ENCODE results near the gene SEMA4C. TPM values are rescaled to one million over a fixed set of nuclear protein-coding genes. Genes with fewer than 3 reads are reported as not detected.

Gene SEMA4C
- total RNA-seq, 4 donors from 2014 or later = 54.4 to 82.7 (median 75.4) TPM

DNA sequence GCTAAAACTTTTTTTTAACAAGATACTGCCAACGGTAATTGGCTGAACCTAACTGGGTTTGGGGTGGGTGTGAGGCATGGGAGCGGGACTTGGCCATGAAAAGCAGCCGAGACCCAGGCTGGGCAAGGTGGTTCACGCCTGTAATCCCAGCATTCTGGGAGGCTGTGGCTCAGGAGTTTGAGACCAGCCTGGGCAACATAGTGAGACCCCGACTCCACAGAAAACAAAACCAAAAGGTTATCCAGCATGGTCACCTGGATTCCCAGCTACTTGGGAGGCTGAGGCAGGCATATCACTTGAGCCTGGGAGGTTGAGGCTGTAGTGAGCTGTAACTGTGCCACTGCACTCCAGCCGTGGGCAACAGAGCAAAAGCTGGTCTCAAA lies 11.0 kb upstream of the SEMA4C start:
- intact Hi-C loops (cut with DNase I) = no loop called here
- no peak for TF ChIP-seq POLR2A (IDR thresholded peaks at IDR 0.05; ENCODE audit: low read depth)
- no peak for TF ChIP-seq POLR2AphosphoS5 (IDR thresholded peaks at IDR 0.05)
- TF ChIP-seq EP300 (IDR thresholded peaks at IDR 0.05) = no peak
- TF ChIP-seq, protein P1, sequence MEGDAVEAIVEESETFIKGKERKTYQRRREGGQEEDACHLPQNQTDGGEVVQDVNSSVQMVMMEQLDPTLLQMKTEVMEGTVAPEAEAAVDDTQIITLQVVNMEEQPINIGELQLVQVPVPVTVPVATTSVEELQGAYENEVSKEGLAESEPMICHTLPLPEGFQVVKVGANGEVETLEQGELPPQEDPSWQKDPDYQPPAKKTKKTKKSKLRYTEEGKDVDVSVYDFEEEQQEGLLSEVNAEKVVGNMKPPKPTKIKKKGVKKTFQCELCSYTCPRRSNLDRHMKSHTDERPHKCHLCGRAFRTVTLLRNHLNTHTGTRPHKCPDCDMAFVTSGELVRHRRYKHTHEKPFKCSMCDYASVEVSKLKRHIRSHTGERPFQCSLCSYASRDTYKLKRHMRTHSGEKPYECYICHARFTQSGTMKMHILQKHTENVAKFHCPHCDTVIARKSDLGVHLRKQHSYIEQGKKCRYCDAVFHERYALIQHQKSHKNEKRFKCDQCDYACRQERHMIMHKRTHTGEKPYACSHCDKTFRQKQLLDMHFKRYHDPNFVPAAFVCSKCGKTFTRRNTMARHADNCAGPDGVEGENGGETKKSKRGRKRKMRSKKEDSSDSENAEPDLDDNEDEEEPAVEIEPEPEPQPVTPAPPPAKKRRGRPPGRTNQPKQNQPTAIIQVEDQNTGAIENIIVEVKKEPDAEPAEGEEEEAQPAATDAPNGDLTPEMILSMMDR (IDR thresholded peaks at IDR 0.05) = no peak
- H3K36me3 ChIP-seq = no peaks in the 10 kb centered on the region
- 94% methylated on average over 6 of the region's 6 CpGs for WGBS
- no peak overlapping the region for H3K27ac ChIP-seq (replicated peaks in 1 of 4)
- H3K4me3 ChIP-seq = no peak overlapping the region
- H3K9me3 ChIP-seq = no peaks in the 10 kb centered on the region
- H3K27me3 ChIP-seq = no peaks in the 10 kb centered on the region
- DNase-seq (ENCODE audit: extremely low spot score) = no peak
- H3K4me1 ChIP-seq = peaks cover 2 to 4% (median 3%) of the 10 kb centered on the region in 4 donors

DNA sequence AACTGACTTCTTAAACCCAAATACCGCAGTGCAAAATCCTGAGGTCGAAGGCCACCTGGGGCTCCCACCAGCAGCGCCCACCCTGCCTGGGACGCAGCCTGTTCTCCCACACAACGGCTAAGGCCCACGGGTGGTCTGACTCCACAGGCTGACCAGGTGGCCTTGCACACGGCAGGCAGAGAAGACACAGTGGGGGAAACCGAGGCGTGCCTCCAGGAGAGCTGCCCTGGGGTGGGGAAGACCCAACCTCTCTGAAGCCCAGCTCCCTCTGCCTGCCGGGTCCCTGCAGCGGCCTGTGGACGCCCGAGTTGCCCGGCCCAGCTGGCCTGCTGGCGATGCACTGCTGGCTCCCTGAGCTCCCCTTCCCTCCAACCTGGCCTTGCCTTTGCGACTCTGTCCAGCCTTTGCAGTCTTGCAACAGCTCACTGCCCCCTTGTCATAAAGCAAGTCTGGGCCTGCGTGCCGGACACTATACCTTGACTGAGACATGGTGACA lies 9.7 kb upstream of the SEMA4C start:
- H3K4me3 ChIP-seq = no peak overlapping the region
- peaks cover 4 to 15% (median 11%) of the 10 kb centered on the region in 4 donors for H3K4me1 ChIP-seq
- intact Hi-C loops (cut with DNase I) = no loop called here
- TF ChIP-seq EP300 (IDR thresholded peaks at IDR 0.05) = no peak
- no peak for DNase-seq (ENCODE audit: extremely low spot score)
- no peak overlapping the region for H3K27ac ChIP-seq (replicated peaks in 1 of 4)
- no peaks in the 10 kb centered on the region for H3K36me3 ChIP-seq
- no peaks in the 10 kb centered on the region for H3K27me3 ChIP-seq
- no peaks in the 10 kb centered on the region for H3K9me3 ChIP-seq
- 91% methylated on average over 15 of the region's 18 CpGs for WGBS

DNA sequence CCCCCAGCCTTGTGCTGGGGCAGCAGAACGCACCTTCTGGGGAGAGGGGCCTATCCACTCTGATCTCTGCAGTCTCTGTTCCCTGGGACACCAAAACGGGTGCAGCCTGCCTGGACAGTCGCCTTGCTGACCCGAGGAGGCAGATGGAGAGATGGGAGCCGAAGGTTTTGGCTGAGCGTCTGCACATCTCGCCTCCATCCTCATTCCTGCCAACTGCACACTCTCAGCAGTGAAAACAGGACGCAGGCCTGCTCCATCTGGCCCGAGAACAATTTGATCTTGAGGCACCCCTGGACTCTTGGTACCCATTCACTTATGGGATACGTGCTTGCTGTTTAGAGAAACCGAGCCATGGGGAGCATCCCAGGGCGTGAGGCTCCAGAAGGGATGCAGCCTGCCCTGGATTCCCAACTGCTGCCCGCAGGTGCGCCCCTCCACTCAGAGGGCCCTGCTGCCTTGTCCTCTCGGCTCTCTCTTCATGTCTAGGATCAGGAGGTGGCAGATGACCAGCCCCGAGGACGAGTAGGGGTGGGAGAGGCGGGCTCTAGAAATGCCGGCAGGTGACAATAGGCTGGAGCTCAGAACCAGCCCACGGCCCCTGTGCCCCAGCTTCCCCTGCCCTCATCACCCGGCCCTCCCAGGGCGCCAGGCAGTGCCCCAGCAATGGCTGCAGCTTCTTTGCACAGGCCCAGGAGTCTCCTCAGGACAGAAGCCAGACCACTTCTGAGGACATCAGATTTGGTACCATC lies 9.1 kb upstream of the SEMA4C start:
- no peaks in the 10 kb centered on the region for H3K9me3 ChIP-seq
- WGBS = 75% methylated on average over 11 of the region's 22 CpGs
- peaks cover 11 to 21% (median 18%) of the 10 kb centered on the region in 4 donors for H3K4me1 ChIP-seq
- no peak for DNase-seq (ENCODE audit: extremely low spot score)
- H3K27me3 ChIP-seq = no peaks in the 10 kb centered on the region
- intact Hi-C loops (cut with DNase I) = no loop called here
- no peaks in the 10 kb centered on the region for H3K36me3 ChIP-seq
- no peak overlapping the region for H3K27ac ChIP-seq (replicated peaks in 1 of 4)
- TF ChIP-seq POLR2A (IDR thresholded peaks at IDR 0.05; ENCODE audit: low read depth) (no peak), POLR2AphosphoS5 (IDR thresholded peaks at IDR 0.05) (no peak), EP300 (IDR thresholded peaks at IDR 0.05) (no peak)
- TF ChIP-seq, protein P1 (IDR thresholded peaks at IDR 0.05) = no peak
- no peak overlapping the region for H3K4me3 ChIP-seq

DNA sequence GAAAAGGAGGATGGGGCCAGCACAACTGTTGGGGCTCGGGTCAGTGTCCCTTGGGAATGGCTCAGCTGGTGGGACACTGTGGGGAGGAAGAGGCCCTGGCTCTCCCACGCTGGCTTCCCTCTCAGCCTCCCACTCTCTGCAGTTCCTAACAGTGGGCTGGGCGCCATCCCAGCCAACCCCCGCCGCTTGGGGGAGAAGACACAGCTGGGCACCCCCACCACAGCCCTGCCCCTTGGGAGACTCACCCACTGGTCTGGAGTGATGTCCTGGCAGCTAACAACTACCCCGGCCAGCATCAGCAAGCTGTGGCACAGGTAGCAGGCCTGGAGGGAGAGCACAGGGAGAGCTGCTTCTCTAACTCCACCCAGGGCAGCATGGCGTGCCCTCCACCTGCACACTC lies 8.3 kb upstream of the SEMA4C start:
- intact Hi-C loops (cut with DNase I) = no loop called here
- 93% methylated on average over 2 of the region's 7 CpGs for WGBS
- H3K4me3 ChIP-seq = no peak overlapping the region
- no peaks in the 10 kb centered on the region for H3K27me3 ChIP-seq
- peaks cover 19 to 27% (median 24%) of the 10 kb centered on the region in 4 donors for H3K4me1 ChIP-seq
- no peak for TF ChIP-seq POLR2AphosphoS5 (IDR thresholded peaks at IDR 0.05)
- TF ChIP-seq EP300 (IDR thresholded peaks at IDR 0.05) = no peak
- TF ChIP-seq POLR2A (IDR thresholded peaks at IDR 0.05; ENCODE audit: low read depth) = no peak
- TF ChIP-seq, protein P1 (IDR thresholded peaks at IDR 0.05) = no peak
- H3K36me3 ChIP-seq = no peaks in the 10 kb centered on the region
- no peaks in the 10 kb centered on the region for H3K9me3 ChIP-seq
- no peak overlapping the region for H3K27ac ChIP-seq (replicated peaks in 1 of 4)
- no peak for DNase-seq (ENCODE audit: extremely low spot score)

DNA sequence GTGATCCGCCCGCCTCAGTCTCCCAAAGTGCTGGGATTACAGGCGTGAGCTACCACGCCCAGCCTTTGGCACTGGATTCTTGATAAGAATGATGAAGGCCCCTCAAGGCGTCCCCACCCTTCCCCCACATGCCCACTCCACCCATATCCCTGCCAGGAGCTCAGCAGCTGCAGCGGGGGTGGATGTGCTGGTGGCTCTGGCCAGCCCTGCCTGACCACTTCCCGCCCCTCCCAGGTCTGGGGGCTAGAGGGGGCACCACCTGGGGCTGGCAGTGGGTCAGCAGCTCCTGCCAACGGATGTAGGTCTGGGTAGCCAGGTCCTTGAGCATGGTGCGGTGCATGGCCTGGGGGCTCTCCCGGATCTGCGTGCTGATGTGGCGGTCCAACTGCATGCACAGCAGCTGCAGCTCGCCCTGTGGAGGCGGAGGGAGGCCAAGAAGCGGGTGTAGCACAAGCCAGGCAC lies 7.8 kb upstream of the SEMA4C start:
- 91% methylated on average over 10 of the region's 15 CpGs for WGBS
- Histone ChIP-seq H3K27me3 (no peaks in the 10 kb centered on the region), H3K9me3 (no peaks in the 10 kb centered on the region), H3K27ac (replicated peaks in 1 of 4) (no peak overlapping the region), H3K4me3 (no peak overlapping the region), H3K36me3 (no peaks in the 10 kb centered on the region), H3K4me1 (peaks cover 24 to 32% (median 30%) of the 10 kb centered on the region in 4 donors)
- no peak for DNase-seq (ENCODE audit: extremely low spot score)
- intact Hi-C loops (cut with DNase I) = no loop called here
- TF ChIP-seq EP300 (IDR thresholded peaks at IDR 0.05) (no peak), POLR2A (IDR thresholded peaks at IDR 0.05; ENCODE audit: low read depth) (no peak), POLR2AphosphoS5 (IDR thresholded peaks at IDR 0.05) (no peak)
- TF ChIP-seq, protein P1 (IDR thresholded peaks at IDR 0.05) = no peak
